Subcutaneous abdominal adipose tissue (tissue), 5 donors: ENCODE results near the gene CTNNBL1.
A peak's percentile ranks its signal among the peaks of the same experiment; 100 is the strongest.

Experiments
- H3K27ac ChIP-seq: one replicate; pipeline ENCODE4 v1.7.0; 2013; ENCODE audit warnings: low read depth, mild to moderate bottlenecking, inconsistent platforms, low read length, moderate library complexity
- H3K27me3 ChIP-seq, 5 donors: one replicate each; pipeline ENCODE4 v1.7.0; 2013; ENCODE audit warnings: low read length in 5 of 5, inconsistent platforms in 1 of 5; ENCODE audit not compliant: control insufficient read depth in 5 of 5, insufficient read depth in 4 of 5
- H3K36me3 ChIP-seq, 5 donors: one replicate each; pipeline ENCODE4 v1.7.0; 2013; ENCODE audit warnings: low read length in 5 of 5; ENCODE audit not compliant: control insufficient read depth in 5 of 5, insufficient read depth in 5 of 5
- H3K4me1 ChIP-seq, 5 donors: one replicate each; pipeline ENCODE4 v1.7.0; 2013; ENCODE audit warnings: low read length in 5 of 5, mild to moderate bottlenecking in 3 of 5, moderate library complexity in 1 of 5; ENCODE audit not compliant: control insufficient read depth in 5 of 5, insufficient read depth in 5 of 5
- H3K4me3 ChIP-seq, 5 donors: one replicate each; pipeline ENCODE4 v1.7.0; 2013; ENCODE audit warnings: low read length in 5 of 5, low read depth in 1 of 5
- H3K9ac ChIP-seq, 5 donors: one replicate each; pipeline ENCODE4 v1.7.0; 2013; ENCODE audit warnings: low read length in 5 of 5, mild to moderate bottlenecking in 4 of 5, moderate library complexity in 3 of 5
- H3K9me3 ChIP-seq, 5 donors: one replicate each; pipeline ENCODE4 v1.7.0; 2013; ENCODE audit warnings: low read length in 5 of 5; ENCODE audit not compliant: control insufficient read depth in 5 of 5
- donor health status: healthy.
- donor health status: healthy.
- donor health status: healthy.
- donor health status: healthy.
- donor health status: healthy.

CTNNBL1 gene

GRCh38 chr20:37723668-37724067 lies 29.8 kb downstream of the CTNNBL1 start:
- Histone ChIP-seq H3K4me1 (peaks cover 0 to 23% (median 15%) of the 10 kb centered on the region in 5 donors), H3K27me3 (no peaks in the 10 kb centered on the region), H3K27ac (no peak overlapping the region)

GRCh38 chr20:37725165-37725564 lies 31.3 kb downstream of the CTNNBL1 start:
- no peak overlapping the region for H3K4me3 ChIP-seq
- peaks cover 0 to 7% (median 4%) of the 10 kb centered on the region in 5 donors for H3K9me3 ChIP-seq
- peaks cover 0 to 26% (median 15%) of the 10 kb centered on the region in 5 donors for H3K4me1 ChIP-seq
- H3K36me3 ChIP-seq = no peaks in the 10 kb centered on the region
- H3K9ac ChIP-seq = no peak overlapping the region
- H3K27ac ChIP-seq = no peak overlapping the region
- H3K27me3 ChIP-seq = no peaks in the 10 kb centered on the region

More at GRCh38 chr20:37723668-37724067, 29.8 kb downstream of the CTNNBL1 start:
- Histone ChIP-seq H3K36me3 (no peaks in the 10 kb centered on the region), H3K9me3 (peaks cover 0 to 7% (median 4%) of the 10 kb centered on the region in 5 donors), H3K4me3 (no peak overlapping the region), H3K9ac (no peak overlapping the region)

DNA sequence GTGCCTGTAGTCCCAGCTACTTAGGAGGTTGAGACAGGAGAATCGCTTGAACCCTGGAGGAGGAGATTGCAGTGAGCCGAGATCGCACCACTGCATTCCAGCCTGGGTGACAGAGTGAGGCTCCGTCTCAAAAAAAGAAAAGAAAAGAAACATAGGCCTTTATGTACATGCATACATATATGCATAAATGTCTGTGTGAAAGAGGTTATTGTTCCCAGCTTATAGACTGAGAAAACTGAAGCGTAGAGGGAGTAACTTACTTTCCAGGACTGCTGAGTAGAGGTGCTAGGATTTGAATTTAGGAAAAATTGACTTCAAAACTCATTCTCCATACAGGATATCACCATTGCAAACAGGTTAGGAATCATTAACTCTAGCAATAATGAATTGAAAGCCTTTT lies 32.0 kb downstream of the CTNNBL1 start:
- no peak overlapping the region for H3K27ac ChIP-seq
- H3K4me1 ChIP-seq = peaks cover 0 to 26% (median 15%) of the 10 kb centered on the region in 5 donors
- no peaks in the 10 kb centered on the region for H3K27me3 ChIP-seq

GRCh38 chr20:37726321-37726720 lies 32.5 kb downstream of the CTNNBL1 start:
- Histone ChIP-seq H3K4me1 (peaks cover 0 to 26% (median 15%) of the 10 kb centered on the region in 5 donors), H3K27ac (no peak overlapping the region), H3K9ac (no peak overlapping the region), H3K9me3 (peaks cover 0 to 6% (median 4%) of the 10 kb centered on the region in 5 donors), H3K27me3 (no peaks in the 10 kb centered on the region), H3K4me3 (no peak overlapping the region), H3K36me3 (no peaks in the 10 kb centered on the region)

More for the DNA sequence above, 32.0 kb downstream of the CTNNBL1 start:
- Histone ChIP-seq H3K9me3 (peaks cover 0 to 7% (median 4%) of the 10 kb centered on the region in 5 donors), H3K4me3 (no peak overlapping the region), H3K9ac (no peak overlapping the region), H3K36me3 (no peaks in the 10 kb centered on the region)

DNA sequence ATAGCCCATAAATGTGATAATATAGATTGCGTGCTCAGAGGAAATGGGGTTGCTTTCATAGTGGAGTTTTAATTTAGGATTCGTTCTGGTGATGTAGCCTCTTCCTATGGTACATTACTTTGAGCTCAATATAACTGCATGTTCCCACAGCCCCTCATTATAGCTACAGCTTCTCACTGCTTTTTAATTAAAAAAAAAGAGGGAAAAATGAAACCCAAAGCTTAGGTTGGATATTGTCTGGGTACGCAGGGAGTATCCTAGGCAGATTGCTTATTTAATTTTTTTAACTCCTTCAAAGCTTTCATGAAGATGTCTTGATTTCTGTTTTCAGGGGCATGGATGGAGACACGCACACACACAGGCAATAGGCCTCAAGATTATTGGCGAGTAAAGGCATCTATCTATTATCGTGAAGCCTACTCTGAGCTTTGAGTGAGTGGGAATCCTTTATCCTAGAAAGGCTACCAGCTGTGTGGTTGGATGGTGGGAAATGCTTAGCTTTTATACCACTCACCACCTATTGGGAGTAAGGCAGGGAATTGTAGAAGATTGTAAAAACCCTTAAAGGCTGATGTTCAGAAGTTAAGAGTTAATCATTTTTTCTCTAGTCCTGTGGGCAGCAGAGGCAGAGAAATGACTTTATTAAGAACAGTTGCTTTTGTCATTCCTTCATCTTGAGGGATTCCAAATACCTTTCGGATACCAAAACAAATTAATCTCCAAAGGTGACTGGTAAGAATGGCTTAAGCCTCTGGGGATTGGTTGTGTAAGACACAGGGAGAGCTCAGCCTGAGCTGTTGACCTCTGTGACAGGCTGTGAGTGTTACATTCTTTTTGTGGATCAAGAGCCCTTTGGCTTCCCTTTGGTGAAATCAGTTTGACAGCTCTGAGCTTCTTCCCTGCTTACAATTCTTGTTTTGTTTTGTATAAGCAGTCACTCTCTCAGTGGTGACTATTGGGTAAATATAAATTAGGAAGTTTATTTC lies 33.4 kb downstream of the CTNNBL1 start:
- Histone ChIP-seq H3K9me3 (no peaks in the 10 kb centered on the region), H3K36me3 (no peaks in the 10 kb centered on the region), H3K27me3 (no peaks in the 10 kb centered on the region), H3K4me1 (peaks cover 0 to 26% (median 15%) of the 10 kb centered on the region in 5 donors), H3K9ac (peak overlapping the region in 3 of 5 donors; percentile 0 to 21 (median 12)), H3K4me3 (no peak overlapping the region), H3K27ac (peak overlapping the region; percentile 71)

- peak overlapping the region; percentile 71 for H3K27ac ChIP-seq
- no peak overlapping the region for H3K4me3 ChIP-seq
- no peaks in the 10 kb centered on the region for H3K9me3 ChIP-seq
- H3K9ac ChIP-seq = peak overlapping the region in 2 of 5 donors; percentile 0 to 21
- peaks cover 0 to 26% (median 15%) of the 10 kb centered on the region in 5 donors for H3K4me1 ChIP-seq
- H3K27me3 ChIP-seq = no peaks in the 10 kb centered on the region
- peaks cover 0 to 5% (median 2%) of the 10 kb centered on the region in 5 donors for H3K36me3 ChIP-seq
Measured at GRCh38 chr20:37727957-37728634, 34.3 kb downstream of the CTNNBL1 start.

- peak overlapping the region; percentile 71 for H3K27ac ChIP-seq
- peaks cover 0 to 26% (median 15%) of the 10 kb centered on the region in 5 donors for H3K4me1 ChIP-seq
- H3K9me3 ChIP-seq = no peaks in the 10 kb centered on the region
- H3K36me3 ChIP-seq = peaks cover 5 to 10% (median 7%) of the 10 kb centered on the region in 5 donors
- no peaks in the 10 kb centered on the region for H3K27me3 ChIP-seq
- H3K9ac ChIP-seq = no peak overlapping the region
- no peak overlapping the region for H3K4me3 ChIP-seq
Measured at GRCh38 chr20:37728635-37728983, 34.8 kb downstream of the CTNNBL1 start.

- Histone ChIP-seq H3K36me3 (peaks cover 5 to 13% (median 8%) of the 10 kb centered on the region in 5 donors), H3K27me3 (no peaks in the 10 kb centered on the region), H3K27ac (no peak overlapping the region), H3K9me3 (no peaks in the 10 kb centered on the region), H3K4me3 (no peak overlapping the region), H3K9ac (no peak overlapping the region), H3K4me1 (peaks cover 0 to 29% (median 15%) of the 10 kb centered on the region in 5 donors)
Measured at GRCh38 chr20:37729452-37729851, 35.6 kb downstream of the CTNNBL1 start.

DNA sequence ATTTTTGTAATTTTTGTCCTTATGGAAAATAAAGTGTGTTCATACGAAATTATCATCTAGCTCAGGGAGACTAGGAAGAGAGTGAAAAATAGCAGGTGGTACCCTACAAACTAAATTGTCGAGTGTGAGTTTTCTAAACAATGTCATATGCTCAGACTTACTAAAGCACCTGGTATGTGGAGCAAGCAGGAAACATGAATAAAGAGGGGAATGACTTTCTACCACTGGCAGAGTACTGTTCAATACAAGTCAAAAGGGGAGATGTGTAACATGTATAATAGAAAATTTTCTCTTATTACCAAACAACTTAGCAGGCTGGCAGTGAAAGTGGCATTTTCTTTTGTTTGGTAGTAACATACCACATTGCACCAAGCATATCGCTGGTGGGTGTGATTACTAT lies 36.1 kb downstream of the CTNNBL1 start:
- no peak overlapping the region for H3K4me3 ChIP-seq
- peaks cover 5 to 13% (median 8%) of the 10 kb centered on the region in 5 donors for H3K36me3 ChIP-seq
- no peak overlapping the region for H3K9ac ChIP-seq
- peaks cover 0 to 34% (median 15%) of the 10 kb centered on the region in 5 donors for H3K4me1 ChIP-seq
- H3K27ac ChIP-seq = no peak overlapping the region
- H3K9me3 ChIP-seq = no peaks in the 10 kb centered on the region
- no peaks in the 10 kb centered on the region for H3K27me3 ChIP-seq
